SIG-M5 (cell line): ENCODE data around the gene CBLC.
"Not testable (repeated sequence)": the region's sequence is repeated elsewhere in the genome, so short reads cannot be mapped to it uniquely, and the experiment has no call there.

Source experiments
- DNase-seq: peaks from one replicate; lab custom pipeline; 2025; lab: John Stamatoyannopoulos, UW

CBLC gene

GRCh38 chr19:44765033-44765948 lies 12.4 kb upstream of the CBLC start:
- DNase-seq, result no peak

- DNase-seq, result no peak
These were observed 11.7 kb upstream of the CBLC start for GRCh38 chr19:44765949-44766335.

GRCh38 chr19:44767295-44768180 lies 10.2 kb upstream of the CBLC start:
- no peak for DNase-seq

GRCh38 chr19:44770550-44771257 lies 7.0 kb upstream of the CBLC start:
- peak; percentile 26 for DNase-seq

GRCh38 chr19:44772144-44772543 lies 5.5 kb upstream of the CBLC start:
- not testable (repeated sequence) for DNase-seq

GRCh38 chr19:44772959-44773358 lies 4.7 kb upstream of the CBLC start:
- no peak for DNase-seq

- no peak for DNase-seq
These were observed 1.9 kb upstream of the CBLC start for GRCh38 chr19:44775676-44776240.

GRCh38 chr19:44776402-44777096 lies 1.1 kb upstream of the CBLC start:
- DNase-seq, result no peak

- no peak for DNase-seq
These were observed 1.5 kb downstream of the CBLC start for GRCh38 chr19:44779150-44779549.

GRCh38 chr19:44781694-44782093 lies 4.0 kb downstream of the CBLC start:
- not testable (repeated sequence) for DNase-seq

GRCh38 chr19:44782729-44783128 lies 5.0 kb downstream of the CBLC start:
- no peak for DNase-seq

- DNase-seq, result no peak
These were observed 5.9 kb downstream of the CBLC start for GRCh38 chr19:44783545-44783944.

- no peak for DNase-seq
These were observed 7.6 kb downstream of the CBLC start for GRCh38 chr19:44785271-44785670.

GRCh38 chr19:44785993-44786392 lies 8.3 kb downstream of the CBLC start:
- no peak for DNase-seq

- no peak for DNase-seq
These were observed 11.3 kb downstream of the CBLC start for GRCh38 chr19:44788971-44789370.

- DNase-seq, result no peak
These were observed 12.3 kb downstream of the CBLC start for GRCh38 chr19:44789943-44790483.

GRCh38 chr19:44792281-44792680 lies 14.6 kb downstream of the CBLC start:
- DNase-seq, result no peak

GRCh38 chr19:44794610-44795009 lies 16.9 kb downstream of the CBLC start:
- no peak for DNase-seq

GRCh38 chr19:44795398-44795987 lies 17.8 kb downstream of the CBLC start:
- no peak for DNase-seq

- DNase-seq, result no peak
These were observed 19.0 kb downstream of the CBLC start for GRCh38 chr19:44796701-44797115.
